Endothelial cell of umbilical vein (primary cell): Measurements from ENCODE around the gene TOR1AIP1. TPM values are rescaled to one million over a fixed set of nuclear protein-coding genes. Genes with fewer than 3 reads are reported as not detected.

Experiments
- BruUV-seq: library from RNA; stranded (reverse); fragments of 400-500 nt; replicated peaks from 2 replicates; lab custom pipeline; 2021; lab: Mats Ljungman, UMichigan
- CTCF ChIA-PET: fragments of 300-600, 350-600 bp; sonication (Branson Sonifier 250); formaldehyde crosslinking; loops from one replicate; lab custom pipeline; 2021; ENCODE audit warnings: antibody characterized with exemption, inconsistent platforms; lab: Charles Lee
- POLR2A ChIA-PET: fragments of 300-600, 350-600 bp; sonication (Branson Sonifier 250); formaldehyde crosslinking; loops from one replicate; lab custom pipeline; 2021; ENCODE audit warnings: antibody characterized with exemption, inconsistent platforms; lab: Charles Lee
- DNase-seq: peaks from one replicate; pipeline ENCODE4 v3.0.0-alpha.2; 2011; ENCODE audit warnings: low read depth, low spot score
- FAIRE-seq: peaks from 2 replicates; lab custom pipeline; 2011; peaks lifted over from hg19 to GRCh38; lab: Jason Lieb, UNC
- H2AFZ ChIP-seq: 2 replicates; pipeline ENCODE4 v1.6.0; 2012; ENCODE audit warnings: low read depth, low read length, control low read depth, inconsistent platforms
- H3K27ac ChIP-seq: 2 replicates; pipeline ENCODE4 v1.5.1; 2011; ENCODE audit warnings: low read depth, mild to moderate bottlenecking, control low read depth, low read length, moderate library complexity; ENCODE audit not compliant: insufficient read depth
- H3K27me3 ChIP-seq, 2 experiments: 2 replicates each; pipeline versions ENCODE4 v1.6.0 to v1.6.1; 2011; ENCODE audit warnings: low read length in 2 of 2, mixed read lengths in 1 of 2; ENCODE audit not compliant: control insufficient read depth in 2 of 2, insufficient read depth in 2 of 2
- H3K36me3 ChIP-seq, 2 experiments: 2 replicates in 1 of 2; 3 replicates in 1 of 2; pipeline ENCODE4 v1.5.1; 2011; ENCODE audit warnings: low read length in 2 of 2, mild to moderate bottlenecking in 1 of 2, moderate library complexity in 1 of 2; ENCODE audit not compliant: control insufficient read depth in 2 of 2, insufficient read depth in 2 of 2; ENCODE audit errors: extremely low read depth in 1 of 2
- H3K4me1 ChIP-seq: 3 replicates; pipeline ENCODE4 v1.5.1; 2011; ENCODE audit warnings: mild to moderate bottlenecking, low read length; ENCODE audit not compliant: control insufficient read depth, insufficient read depth; ENCODE audit errors: extremely low read depth
- H3K4me2 ChIP-seq: 2 replicates; pipeline ENCODE4 v1.6.1; 2011; ENCODE audit warnings: low read length, control low read depth, mixed read lengths; ENCODE audit not compliant: insufficient read depth
- H3K4me3 ChIP-seq, 3 experiments: fragments of 200-600 bp in 1 of 3; sonication (generic), shearing (Covaris generic) in 1 of 3; replicated peaks in 1 of 3; 2 replicates each; pipeline ENCODE4 v1.5.1; 2011 to 2016; ENCODE audit warnings: control low read depth in 3 of 3, low read length in 3 of 3, mild to moderate bottlenecking in 2 of 3, inconsistent platforms in 1 of 3, low read depth in 1 of 3, moderate library complexity in 1 of 3; ENCODE audit not compliant: insufficient read depth in 1 of 3
- H3K79me2 ChIP-seq: 2 replicates; pipeline ENCODE4 v1.6.0; 2012; ENCODE audit warnings: low read length, inconsistent platforms; ENCODE audit not compliant: control insufficient read depth, insufficient read depth
- H3K9ac ChIP-seq: replicated peaks from 2 replicates; pipeline ENCODE3; 2011; ENCODE audit warnings: low read length, control low read depth; ENCODE audit not compliant: insufficient read depth; ENCODE audit errors: extremely low read depth
- H3K9me1 ChIP-seq: replicated peaks from 3 replicates; pipeline ENCODE4 v1.6.0; 2011; ENCODE audit warnings: mild to moderate bottlenecking, low read length; ENCODE audit not compliant: control insufficient read depth, insufficient read depth; ENCODE audit errors: extremely low read depth
- H3K9me3 ChIP-seq: replicated peaks from 2 replicates; pipeline ENCODE4 v1.5.1; 2012; ENCODE audit warnings: low read length, inconsistent platforms; ENCODE audit not compliant: control insufficient read depth, insufficient read depth
- H4K20me1 ChIP-seq: replicated peaks from 2 replicates; pipeline ENCODE3; 2011; ENCODE audit warnings: mild to moderate bottlenecking, low read length; ENCODE audit not compliant: control insufficient read depth, insufficient read depth; ENCODE audit errors: extremely low read depth
- GATA2 ChIP-seq: IDR thresholded peaks from 2 replicates; pipeline ENCODE4 v1.7.0; 2011; ENCODE audit warnings: low read depth, mild to moderate bottlenecking, moderate library complexity, mixed read lengths, low read length; ENCODE audit not compliant: insufficient read length, insufficient read depth
- dilution Hi-C: fragments of 300-500 bp; cut with MboI; formaldehyde crosslinking; loops from one replicate; pipeline ENCODE4 v1.15.0; 2019; ENCODE audit warnings: low sequenced_read_pairs; ENCODE audit not compliant: extremely low pct_ligation_motif_present
- intact Hi-C: fragments of 100-400 bp; cut with micrococcal nuclease; formaldehyde crosslinking; loops from one replicate; pipeline ENCODE4 v1.10.0; 2022
- polyA plus RNA-seq, 4 experiments: library from polyadenylated mRNA; depleted of rRNA in 3 of 4; stranded (reverse) in 3 of 4; unstranded in 1 of 4; fragments of >200 nt; gene quantifications; 2 replicates each; pipeline versions ENCODE4 v1.2.1 to v1.2.3, GENCODE V29; 2011 to 2012; ENCODE audit warnings: missing spikeins in 1 of 4
- total RNA-seq: library from RNA; stranded (reverse); gene quantifications from 2 replicates; pipeline ENCODE4 v1.2.3, GENCODE V29; 2021

Gene TOR1AIP1
- total and polyA plus RNA-seq, 2 donors (not counting 3 experiments of a cell fraction or from before 2014, with no cell fraction given): 12.0 to 28.8 TPM

DNA sequence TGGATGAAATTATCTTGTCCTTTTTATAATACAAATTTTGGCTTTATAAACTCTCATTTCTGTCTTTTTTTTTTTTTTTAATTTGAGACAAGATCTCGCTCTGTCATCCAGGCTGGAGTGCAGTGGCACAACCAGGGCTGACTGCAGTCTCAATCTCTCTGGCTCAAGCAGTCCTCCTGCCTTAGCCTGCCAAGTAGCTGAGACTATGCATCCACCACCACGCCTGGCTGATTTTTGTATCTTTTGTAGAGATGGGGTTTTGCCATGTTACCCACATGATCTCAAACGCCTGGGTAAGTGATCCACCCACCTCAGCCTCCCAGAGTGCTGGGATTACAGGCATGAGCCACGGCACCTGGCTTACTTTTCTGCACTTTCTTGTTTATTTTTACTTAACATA lies 7.5 kb downstream of the TOR1AIP1 start:
- no peak overlapping the region for H3K9ac ChIP-seq
- H3K36me3 ChIP-seq: peaks cover 5 to 9% of the 10 kb centered on the region in 2 experiments
- H3K9me3 ChIP-seq: no peaks in the 10 kb centered on the region
- no peak for DNase-seq
- no peaks in the 10 kb centered on the region for H3K27me3 ChIP-seq
- POLR2A ChIA-PET: no interaction called here
- H3K27ac ChIP-seq: no peak overlapping the region
- intact Hi-C loops: no loop called here
- TF ChIP-seq GATA2: no peak
- no peaks in the 10 kb centered on the region for H4K20me1 ChIP-seq
- CTCF ChIA-PET: no interaction called here
- no peaks in the 10 kb centered on the region for H3K4me1 ChIP-seq
- BruUV-seq: no TSS peak
- H2AFZ ChIP-seq: no peak overlapping the region
- dilution Hi-C loops: no loop called here
- H3K4me2 ChIP-seq: no peak overlapping the region
- FAIRE-seq: no peak
- H3K4me3 ChIP-seq: no peak overlapping the region
- H3K9me1 ChIP-seq: no peaks in the 10 kb centered on the region
- peaks cover 12% of the 10 kb centered on the region for H3K79me2 ChIP-seq

GRCh38 chr1:179910934-179911333 lies 28.8 kb downstream of the TOR1AIP1 start:
- FAIRE-seq (no peak), DNase-seq (no peak)
- dilution Hi-C loops (no loop called here), intact Hi-C loops (no loop called here)
- BruUV-seq: no TSS peak
- Histone ChIP-seq H3K4me1 (no peaks in the 10 kb centered on the region), H3K4me2 (no peak overlapping the region), H3K9ac (no peak overlapping the region), H3K9me1 (no peaks in the 10 kb centered on the region), H3K4me3 (no peak overlapping the region), H3K27me3 (no peaks in the 10 kb centered on the region), H3K79me2 (no peaks in the 10 kb centered on the region), H3K9me3 (no peaks in the 10 kb centered on the region), H3K27ac (no peak overlapping the region), H3K36me3 (peaks cover 3 to 4% of the 10 kb centered on the region in 2 experiments), H4K20me1 (no peaks in the 10 kb centered on the region), H2AFZ (no peak overlapping the region)
- POLR2A ChIA-PET: no interaction called here
- no peak for TF ChIP-seq GATA2
- CTCF ChIA-PET: interaction anchor here (0.5 to 1.7 kb wide), 6 partner anchors 23 to 268 kb away, joined by 3 to 6 read pairs (median 4); no protein-coding TSS in a partner anchor
